Mammary epithelial cell (primary cell): Measurements from ENCODE around the gene AFAP1.

Experiments used
- CTCF ChIP-seq, 2 donors: IDR thresholded peaks in 1 of 2; conservative IDR thresholded peaks in 1 of 2; 2 replicates each; pipeline ENCODE4 v1.5.1; 2011 to 2012; ENCODE audit warnings: inconsistent platforms in 2 of 2, low read length in 2 of 2, mild to moderate bottlenecking in 2 of 2, control low read depth in 1 of 2, low read depth in 1 of 2; ENCODE audit not compliant: insufficient read depth in 1 of 2; ENCODE audit errors: extremely low read depth in 1 of 2
- EZH2 ChIP-seq: IDR thresholded peaks from 2 replicates; pipeline ENCODE4 v1.6.1; 2012; ENCODE audit warnings: low read length, inconsistent platforms, borderline replicate concordance

GRCh38 chr4:7979652-7979968 lies 39.9 kb upstream of the AFAP1 start:
- TF ChIP-seq EZH2 (no peak), CTCF (conservative IDR thresholded peaks at IDR 0.05 in 1 of 2, IDR thresholded peaks at IDR 0.05 in 1 of 2; ENCODE audit: extremely low read depth in 1 of 2, insufficient read depth in 1 of 2, low read depth in 1 of 2, low read length in 2 of 2) (no peak)
